ENCODE results near the gene AP4S1.
"Not testable (repeated sequence)": the region's sequence is repeated elsewhere in the genome, so short reads cannot be mapped to it uniquely, and the experiment has no call there.

The AP4S1 gene

DNA sequence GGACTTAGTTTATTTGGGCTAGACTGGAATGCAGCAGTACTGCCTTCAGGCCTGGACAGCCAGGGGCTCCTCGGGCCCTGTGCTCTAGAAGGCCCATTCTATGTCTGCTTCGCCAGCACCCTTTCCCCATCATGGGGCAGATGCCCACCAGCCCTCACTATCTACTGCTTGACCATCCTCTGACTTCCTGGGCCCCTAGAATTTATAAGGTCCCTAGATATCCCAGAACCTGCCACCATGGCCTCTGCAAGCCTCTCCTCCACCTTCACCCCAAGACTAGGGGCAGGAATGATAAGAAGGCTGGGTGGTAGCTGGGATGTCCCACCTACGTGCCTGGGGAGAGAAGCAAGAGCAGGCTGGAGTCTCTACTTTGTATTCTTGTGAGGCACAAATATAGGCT lies 59.6 kb downstream of the AP4S1 start:
- no peak for DNase-seq (ENCODE audit: low read depth)

DNA sequence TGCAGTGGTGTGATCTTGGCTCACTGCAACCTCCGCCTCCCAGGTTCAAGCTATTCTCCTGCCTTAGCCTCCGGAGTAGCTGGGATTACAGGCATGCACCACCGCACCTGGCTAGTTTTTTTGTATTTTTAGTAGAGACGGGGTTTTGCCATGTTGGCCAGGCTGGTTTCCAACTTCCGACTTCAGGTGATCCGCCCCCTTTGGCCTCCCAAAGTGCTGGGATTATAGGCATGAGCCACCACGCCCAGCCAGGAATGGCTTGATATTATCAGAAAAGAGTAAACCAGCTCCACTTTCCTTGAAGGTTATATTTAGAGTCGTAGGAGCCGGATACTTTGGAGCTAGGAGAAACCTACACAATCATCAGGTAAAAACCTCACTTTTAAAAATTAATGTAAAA lies 61.0 kb downstream of the AP4S1 start:
- DNase-seq (ENCODE audit: low read depth) = not testable (repeated sequence)

DNA sequence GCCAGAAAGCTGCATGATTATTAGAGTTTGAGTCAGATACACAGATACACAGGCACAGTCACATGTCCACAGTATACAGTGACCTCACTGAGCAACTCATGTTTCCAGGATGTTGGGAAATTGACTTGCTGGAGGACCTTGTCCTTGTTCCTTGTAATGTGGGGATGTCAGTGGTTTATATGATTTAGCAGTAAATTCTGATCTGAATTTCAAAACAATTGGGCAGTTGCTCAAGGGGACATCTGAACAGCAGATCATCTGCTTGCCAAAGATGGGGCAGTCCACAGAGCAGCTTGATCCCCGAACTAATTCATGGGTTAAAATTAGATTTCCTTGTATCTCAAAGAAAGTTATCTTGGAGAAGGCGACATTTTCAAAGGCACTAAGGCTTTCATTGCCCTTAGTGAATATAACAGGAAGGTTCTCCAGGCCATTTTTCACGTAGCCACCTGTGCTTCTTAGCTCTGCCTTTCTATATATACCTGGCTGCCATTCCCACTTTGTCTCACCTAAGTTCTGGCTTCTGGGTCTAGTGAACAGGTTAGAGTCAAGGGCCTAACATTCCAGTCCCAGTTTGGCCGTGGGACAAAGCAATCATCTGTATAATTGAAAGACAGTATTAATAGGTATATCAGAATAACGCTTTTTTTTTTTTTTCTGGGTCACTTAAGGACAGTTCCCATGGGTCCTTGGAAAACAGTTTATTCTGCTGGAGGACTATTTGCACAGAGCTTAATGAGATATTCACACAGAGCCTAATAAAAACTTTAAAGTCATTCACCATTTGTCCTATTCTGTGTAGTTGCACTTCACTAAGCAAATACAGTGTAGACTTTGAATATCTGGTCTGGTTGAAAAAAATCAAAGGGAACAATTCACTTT lies 65.7 kb downstream of the AP4S1 start:
- no peak for DNase-seq (ENCODE audit: low read depth)

DNA sequence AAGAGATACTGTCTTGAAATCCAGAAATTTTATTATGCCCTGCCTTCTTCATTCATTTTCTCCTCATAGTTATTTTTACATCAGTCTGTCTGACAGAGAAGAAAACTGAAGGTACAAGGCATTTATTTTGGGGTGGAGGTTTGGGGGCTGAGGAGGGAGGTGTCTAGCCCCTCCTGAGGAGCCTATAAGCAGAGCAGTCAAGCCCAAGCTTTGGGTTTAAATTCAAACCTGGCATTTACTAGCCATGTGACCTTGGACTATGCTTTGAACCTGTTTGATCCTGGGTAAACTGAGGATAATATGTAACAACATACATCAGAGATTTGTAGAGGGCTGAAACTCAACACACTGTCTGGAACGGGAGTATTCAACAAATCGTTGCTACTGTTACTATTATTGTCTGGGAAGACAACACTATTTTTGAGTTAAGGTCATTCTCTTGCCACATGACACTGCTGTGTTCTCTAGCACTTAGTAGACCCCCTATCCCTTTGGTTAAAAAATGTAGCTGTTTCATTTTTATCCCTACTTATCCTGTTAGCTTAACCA lies 66.8 kb downstream of the AP4S1 start:
- no peak for DNase-seq (ENCODE audit: low read depth)

DNA sequence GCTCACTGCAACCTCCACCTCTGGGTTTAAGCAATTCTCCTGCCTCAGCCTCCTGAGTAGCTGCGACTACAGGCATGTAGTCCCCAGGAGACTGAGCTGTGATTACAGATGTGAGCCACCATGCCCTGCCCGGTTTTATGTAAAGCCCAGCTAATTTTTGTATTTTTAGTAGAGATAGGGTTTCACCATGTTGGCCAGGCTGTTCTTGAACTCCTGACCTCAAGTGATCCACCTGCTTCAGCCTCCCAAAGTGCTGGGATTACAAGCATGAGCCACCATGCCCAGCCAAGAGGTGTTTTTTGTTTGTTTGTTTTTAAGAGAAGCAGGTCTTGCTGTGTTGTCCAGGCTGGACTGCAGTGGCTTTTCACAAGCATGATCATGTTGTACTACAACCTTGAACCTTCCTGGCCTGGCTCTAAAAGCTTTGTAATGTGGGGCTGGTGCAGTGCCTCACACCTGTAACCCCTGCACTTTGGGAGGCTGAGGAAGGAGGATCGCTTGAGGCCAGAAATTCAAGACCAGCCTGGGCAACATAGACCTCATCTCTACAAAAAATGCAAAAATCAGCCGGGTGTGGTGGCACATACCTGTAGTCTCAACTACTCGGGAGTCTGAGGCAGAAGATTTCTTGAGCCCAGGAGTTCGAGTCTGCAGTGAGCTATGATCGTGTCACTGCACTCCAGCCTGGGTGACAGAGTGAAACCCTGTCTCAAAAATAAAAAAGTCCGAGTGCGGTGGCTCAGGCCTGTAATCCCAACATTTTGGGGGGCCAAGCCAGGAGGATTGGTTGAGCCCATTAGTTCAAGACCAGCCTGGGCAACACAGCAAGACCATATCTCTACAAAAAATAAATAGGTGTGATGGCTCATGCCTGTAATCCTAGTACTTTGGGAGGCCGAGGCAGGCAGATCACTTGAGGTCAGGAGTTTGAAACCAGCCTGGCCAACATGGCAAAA lies 68.7 kb downstream of the AP4S1 start:
- not testable (repeated sequence) for DNase-seq (ENCODE audit: low read depth)

DNA sequence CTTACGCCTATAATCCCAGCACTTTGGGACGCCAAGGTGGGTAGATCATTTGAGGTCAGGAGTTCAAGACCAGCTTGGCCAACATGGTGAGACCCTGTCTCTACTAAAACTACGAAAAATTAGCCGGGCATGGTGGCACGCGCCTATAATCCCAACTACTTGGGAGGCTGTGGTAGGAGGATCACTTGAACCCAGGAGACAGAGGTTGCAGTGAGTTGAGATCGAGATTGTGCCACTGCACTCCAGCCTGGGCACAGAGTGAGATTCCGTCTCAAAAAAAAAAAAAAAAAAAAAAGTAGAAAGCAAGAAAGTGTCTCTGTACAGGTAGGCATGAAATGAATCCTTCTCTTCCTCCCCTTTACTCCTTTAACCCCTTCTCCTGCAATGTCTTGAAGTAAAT lies 70.4 kb downstream of the AP4S1 start:
- DNase-seq (ENCODE audit: low read depth) = not testable (repeated sequence)

DNA sequence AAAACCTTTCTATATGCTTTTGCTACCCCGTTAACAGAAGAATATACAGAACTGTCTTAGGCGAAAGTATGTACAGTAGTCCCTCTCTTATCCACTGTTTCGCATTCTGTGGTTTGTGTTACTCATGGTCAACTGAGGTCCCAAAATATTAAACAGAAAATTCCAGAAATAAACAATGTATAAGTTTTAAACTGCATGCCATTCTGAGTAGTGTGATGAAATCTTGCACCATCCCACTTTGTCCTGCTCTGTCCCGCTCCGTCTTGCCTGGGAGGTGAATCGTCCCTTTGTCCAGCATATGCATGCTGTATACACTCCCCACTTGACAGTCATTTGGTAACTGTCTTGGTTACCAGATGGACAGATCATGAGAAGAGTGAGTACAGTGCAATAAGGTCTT lies 70.8 kb downstream of the AP4S1 start:
- DNase-seq (ENCODE audit: low read depth) = no peak

DNA sequence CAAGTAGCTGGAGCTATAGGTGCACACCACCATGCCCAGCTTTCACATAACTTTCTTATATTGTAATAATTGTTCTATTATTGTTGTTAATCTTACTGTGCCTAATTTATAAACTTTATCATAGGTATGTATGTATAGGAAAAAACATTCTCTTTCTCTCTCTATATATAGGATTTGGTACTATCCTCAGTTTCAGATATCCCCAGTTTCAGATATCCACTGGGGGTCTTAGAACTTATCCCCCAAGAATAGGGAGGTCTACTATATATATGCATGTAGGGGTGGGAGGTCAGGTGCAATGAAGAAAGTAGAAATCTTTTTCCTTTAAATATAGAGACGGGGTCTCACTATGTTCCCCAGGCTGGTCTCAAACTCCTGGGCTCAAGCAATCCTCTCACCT lies 71.6 kb downstream of the AP4S1 start:
- no peak for DNase-seq (ENCODE audit: low read depth)

DNA sequence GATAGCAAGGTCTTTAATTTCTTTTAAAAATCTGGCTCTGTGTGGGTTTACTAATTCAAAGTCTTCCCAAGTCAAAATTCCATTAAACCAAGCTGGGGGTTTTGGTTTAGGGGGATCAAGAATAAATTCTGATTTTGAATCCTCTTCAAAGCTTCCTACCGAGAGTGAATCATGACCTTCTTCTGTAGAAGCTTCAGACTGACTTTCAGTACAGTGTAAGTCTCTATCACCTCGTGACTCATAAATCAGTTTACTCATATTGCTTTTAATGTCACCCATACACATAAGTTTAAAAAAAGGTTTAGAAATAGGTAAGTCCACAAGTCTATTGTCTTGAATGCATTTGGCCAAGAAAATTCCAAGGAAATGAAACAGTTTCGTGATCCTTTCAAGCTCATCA lies 81.3 kb downstream of the AP4S1 start:
- no peak for DNase-seq (ENCODE audit: low read depth)

DNA sequence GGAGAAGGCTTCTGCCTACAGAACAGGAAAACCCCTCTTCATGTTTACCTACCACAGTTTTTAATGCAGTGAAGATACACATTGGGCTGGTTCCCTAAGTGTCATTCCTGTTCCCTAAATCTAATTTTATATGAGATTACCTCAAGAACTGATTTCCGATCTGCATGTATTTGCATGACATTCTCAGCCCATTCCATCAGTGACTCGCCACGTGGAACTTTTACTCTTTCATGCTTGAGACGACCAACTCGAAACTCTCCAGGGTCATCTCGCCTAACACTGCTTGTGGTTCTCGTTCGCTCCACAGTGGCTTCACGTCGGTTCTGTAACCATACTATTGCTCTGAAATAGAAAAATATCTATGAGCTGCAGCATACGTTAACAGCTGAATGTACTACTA lies 83.8 kb downstream of the AP4S1 start:
- DNase-seq (ENCODE audit: low read depth) = no peak

DNA sequence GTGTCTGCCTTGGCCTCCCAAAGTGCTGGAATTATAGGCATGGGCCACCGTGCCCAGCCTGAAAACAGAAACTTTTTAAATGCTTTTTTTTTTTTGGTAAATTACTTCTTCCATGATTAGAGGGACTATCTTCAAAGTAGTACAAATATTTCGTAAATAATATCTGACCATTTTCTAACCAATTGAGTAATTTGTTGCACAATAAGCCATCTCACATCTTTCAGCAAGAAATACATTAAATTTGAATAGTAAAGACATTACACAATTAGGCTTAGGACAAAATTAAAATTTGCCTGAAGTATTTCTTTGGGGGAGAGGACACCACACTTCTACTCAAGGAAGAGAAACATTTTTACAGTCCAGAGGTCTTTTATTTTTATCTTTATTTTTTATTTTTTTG lies 85.4 kb downstream of the AP4S1 start:
- DNase-seq (ENCODE audit: low read depth) = no peak

DNA sequence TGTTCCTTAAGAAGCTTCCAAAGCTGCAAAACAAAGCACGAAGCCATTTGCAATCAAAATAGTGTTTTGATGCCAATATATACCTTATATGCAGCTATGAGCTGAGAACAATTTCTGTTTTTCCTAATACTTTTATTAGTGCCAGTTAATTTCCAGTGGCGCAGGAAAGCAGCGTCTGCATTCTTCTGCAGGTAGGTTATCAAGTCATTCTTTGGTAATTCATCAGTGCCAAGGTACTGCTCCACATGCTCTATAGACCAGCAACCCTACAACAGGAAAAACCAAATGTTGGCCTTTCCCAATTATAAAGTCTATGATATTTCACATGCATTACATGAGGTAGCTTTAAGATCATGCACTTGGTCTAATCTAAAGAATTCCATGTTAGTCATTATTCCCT lies 88.3 kb downstream of the AP4S1 start:
- DNase-seq (ENCODE audit: low read depth) = no peak

DNA sequence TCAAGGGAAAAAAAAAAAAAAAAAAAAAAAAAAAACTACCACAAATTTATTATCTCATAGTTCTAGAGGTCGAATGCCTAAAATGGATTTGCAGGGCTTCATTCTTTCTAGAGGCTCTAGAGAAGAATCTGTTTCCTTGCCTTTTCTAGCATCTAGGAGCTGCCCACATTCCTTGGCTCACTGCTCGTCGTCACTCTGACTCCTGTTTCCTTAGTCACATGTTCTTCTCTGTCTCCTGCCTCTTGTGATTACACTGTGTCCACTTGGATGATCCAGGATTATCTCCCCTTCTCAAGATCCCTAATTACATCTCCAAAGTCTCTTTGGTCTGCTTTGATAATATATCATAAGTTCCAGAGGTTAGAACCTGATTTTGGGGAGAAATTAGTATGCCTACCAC lies 93.4 kb downstream of the AP4S1 start:
- DNase-seq (ENCODE audit: low read depth) = no peak

DNA sequence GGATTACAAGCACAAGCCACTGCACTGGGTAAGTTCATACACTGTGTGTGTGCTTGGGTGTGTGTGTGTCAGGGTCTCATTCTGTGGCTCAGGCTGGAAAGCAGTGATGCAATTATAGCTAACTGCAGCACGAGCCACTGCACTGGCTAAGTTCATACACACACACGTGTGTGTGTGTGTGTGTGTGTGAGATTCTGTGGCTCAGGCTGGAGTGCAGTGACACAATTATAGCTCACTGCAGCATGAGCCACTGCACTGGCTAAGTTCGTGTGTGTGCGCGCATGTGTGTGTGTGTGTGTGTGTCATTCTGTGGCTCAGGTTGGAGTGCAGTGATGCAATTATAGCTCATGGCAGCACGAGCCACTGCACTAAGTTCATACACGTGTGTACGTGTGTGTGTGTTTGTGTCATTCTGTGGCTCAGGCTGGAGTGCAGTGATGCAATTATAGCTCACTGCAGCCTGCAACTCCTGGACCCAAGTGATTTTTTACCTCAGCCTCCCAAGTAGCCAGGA lies 96.7 kb downstream of the AP4S1 start:
- no peak for DNase-seq (ENCODE audit: low read depth)

DNA sequence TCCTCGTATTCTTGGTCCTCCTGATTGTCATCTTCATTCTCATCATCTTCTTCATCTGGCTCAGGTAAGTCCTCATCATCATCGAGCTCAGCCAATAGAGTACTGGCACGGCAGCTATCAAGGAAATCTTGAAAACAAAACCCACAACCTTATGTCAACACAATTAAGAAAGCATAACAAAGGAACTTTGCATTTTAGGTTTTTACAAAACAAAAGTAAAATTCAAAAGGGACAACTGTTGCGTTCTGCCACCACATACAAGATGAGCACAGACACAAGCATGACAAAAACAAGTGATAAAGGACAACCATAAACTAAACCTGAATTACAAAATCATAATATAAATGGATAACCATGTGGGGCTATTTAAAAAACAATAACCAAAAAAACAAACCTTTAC lies 97.5 kb downstream of the AP4S1 start:
- DNase-seq (ENCODE audit: low read depth) = no peak

DNA sequence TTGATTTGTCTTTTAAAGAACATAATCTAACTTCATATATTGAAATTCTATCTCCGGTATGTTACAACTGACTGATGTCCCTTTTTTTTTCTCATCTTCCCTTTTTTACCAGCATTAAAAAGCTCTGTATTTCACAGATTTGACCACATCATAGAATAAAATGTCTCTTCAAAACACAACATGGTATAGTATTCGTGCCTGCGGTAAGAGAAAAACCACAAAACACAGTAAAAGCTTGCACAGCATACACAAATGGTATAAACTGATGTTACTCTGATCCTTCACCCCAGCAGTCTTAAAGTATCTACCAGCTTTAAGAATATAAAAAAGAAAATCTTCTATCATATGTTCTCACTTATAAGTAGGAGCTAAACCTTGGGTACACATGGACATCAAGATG lies 98.7 kb downstream of the AP4S1 start:
- DNase-seq (ENCODE audit: low read depth) = no peak

DNA sequence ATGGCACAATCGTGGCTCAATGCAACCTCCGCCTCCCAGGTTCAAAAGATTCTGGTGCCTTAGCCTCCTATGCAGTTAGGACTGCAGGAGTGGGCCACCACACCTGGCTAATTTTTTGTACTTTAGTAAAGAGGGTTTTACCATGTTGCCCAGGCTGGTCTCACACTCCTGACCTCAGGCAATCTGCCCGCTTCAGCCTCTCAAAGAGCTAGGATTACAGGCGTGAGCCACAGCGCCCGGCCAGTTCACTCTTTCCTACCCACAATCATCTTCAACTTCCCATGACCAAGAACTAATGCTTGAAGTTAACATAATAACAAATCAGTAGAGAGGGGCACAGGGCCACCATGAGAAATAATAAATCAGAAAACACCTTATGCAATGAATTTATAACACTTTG lies 99.8 kb downstream of the AP4S1 start:
- DNase-seq (ENCODE audit: low read depth) = no peak

DNA sequence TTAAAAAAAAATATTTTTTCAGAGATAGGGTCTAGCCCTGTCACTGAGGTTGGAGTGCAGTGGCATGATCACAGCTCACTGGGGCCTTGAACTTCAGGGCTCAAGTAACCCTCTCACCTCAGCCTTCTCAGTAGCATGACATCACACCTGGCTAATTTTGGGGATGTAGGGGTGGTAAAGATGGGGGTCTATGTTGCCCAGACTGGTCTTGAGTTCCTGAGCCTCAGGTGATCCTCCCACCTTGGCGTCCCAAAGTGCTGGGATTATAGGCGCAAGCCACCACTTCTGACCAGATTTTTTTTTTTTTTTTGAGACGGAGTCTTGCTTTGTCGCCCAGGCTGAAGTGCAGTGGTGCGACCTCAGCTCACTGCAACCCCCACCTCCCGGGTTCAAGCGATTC lies 101.2 kb downstream of the AP4S1 start:
- DNase-seq (ENCODE audit: low read depth) = no peak

DNA sequence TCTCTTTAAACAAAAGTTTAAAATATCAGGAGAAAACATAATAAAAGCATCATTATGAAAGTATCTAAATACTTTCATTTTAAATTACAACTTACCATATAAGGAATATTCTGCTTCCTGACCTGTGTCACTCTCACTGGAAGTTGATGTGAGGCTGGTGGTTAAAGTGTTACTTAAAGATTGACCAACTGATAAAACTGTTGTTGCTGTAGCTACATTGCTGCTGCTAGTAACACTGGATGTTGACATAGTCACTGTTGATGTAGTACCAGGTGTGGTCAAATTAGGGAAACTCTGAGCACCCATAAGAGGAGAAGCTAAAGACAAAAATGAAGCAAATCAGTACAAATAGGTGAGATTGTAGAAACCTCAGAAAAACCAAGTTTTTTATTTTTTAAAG lies 102.2 kb downstream of the AP4S1 start:
- DNase-seq (ENCODE audit: low read depth) = no peak

DNA sequence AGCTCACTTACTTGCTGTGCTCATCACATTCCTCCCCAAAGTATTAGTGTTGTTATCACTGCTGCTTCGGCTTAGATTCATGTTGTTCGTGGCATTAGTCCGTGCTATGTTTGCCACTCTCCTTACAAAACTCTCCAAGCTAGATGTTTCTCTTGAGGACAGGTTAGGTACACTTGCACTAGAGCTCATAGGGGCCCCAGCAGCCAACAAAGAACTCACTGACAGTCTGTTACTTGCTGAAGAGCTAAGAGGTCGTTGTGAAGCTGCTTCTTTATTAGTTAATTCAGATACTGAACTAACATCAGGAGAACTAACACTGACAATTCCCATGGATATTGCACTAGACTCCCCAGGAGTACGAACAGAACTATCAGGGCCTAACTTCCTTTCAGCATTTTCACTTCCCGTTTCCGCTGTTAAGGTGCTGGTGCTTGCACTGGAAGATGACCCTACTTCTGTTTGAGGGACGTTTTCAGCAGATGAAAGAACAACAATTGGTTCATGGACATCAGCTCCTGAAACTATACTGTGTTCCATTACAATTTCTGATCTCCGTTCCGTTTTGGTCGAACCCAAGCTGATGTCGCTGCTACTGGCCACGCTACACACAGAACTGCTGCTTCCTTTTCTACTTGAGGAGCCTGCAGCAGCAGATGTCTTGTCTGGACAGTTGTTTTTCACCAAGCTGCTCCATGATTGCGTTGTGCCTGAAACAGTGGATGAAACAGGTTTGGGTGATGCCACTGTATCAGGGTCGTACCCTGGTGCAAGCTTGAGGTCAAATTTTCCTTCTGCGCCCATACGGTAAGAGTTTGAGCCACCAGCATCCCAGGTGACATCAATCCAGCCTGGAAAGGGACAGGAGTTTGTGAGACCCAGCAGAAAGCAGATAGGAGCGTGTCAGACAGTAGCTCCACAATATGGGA lies 103.4 kb downstream of the AP4S1 start:
- no peak for DNase-seq (ENCODE audit: low read depth)

DNA sequence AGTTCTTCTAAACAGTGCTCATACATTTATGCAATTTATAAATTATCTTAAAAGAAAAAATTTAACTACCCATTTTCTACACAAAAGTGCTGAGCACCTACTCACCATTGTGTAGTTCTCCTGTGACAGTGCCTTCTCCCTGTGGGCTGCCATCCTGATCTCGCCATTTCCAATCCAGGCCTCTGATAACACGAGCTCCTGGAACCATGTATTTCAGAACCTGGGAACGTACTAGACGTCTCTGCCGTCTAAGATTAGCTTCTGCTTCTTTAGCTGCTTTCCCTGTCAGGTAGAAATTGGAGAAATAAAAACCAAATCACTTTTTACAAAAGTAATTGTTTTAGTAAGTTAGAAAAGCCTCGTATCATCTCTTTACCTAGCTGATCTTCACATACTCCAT lies 107.7 kb downstream of the AP4S1 start:
- no peak for DNase-seq (ENCODE audit: low read depth)
